Activated effector memory CD4-positive, alpha-beta T cell treated with anti-CD3 and anti-CD28 coated beads, Interleukin-2, amount 50 U/mL, for 16 hours (primary cell): ENCODE results near the gene U2AF1.
"Not testable (repeated sequence)": the region's sequence is repeated elsewhere in the genome, so short reads cannot be mapped to it uniquely, and the experiment has no call there.

ENCODE experiments used
- DNase-seq: peaks from one replicate; pipeline ENCODE4 v3.0.0-alpha.2; 2020

U2AF1 gene

DNA sequence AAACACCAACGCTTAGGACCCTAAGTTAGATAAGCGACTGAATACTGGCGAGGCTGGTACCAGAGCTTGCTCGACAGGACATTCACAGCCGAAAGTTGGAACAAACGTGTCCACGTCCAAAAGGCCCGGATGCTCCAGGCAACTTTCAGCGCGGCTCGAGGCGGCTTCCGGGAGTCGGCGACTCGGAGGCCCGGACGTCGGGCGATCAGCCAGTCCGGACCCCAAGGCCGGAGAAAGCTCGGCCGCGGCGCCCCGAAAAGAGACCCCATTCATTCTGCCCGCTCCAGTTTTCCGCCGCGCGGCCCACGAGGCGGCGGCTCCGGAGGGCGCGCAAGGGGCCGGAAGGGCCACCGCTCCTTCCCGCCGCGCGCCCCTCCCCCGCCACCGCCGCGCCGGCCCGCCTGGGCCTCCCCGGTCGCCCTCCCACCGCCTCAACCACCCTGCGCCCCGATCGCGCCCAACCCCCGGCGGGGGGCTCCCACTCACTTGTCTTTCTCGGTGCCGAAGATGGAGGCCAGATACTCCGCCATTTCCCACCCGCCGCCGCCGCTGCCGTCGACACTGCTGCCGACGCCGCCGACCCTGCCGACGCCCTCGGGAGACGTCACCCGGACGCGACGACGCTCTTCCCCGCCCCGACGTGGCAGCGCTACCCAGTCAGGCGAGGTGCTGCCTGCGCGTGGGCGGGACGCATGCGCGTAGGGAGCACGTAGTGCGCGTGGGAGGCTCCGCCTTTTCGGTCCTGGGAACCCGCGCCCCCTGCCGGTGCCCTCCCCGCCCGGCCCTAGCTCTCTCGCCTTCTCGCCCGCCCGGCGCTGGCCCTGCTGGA, at the start of gene U2AF1:
Gene U2AF1, minus strand, starts transcription at position 606 of the 829 bp plus-strand sequence. Its CDS starts 76 bp downstream, at position 530.
- peak; percentile 92 for DNase-seq

DNA sequence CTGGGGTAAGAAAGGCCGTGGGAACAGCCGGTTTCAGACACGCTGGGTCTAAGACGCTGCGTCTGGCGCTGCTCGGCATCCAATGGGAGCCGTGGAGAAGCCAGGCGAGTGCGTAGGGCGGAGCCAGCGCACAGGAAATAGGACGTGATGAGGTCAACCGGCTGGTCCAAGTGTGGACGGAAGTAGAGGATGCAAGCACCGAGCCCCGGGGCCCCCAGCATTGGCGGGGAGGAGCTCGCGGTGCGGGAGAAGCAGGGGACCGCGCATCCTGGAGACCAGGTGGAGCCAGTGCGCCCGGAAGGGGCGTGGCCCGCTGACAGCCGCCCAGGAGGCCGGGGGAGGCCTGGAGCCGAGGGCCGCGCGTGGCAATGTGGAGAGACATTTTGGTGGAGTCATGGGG, 46.2 kb upstream of the U2AF1 start:
- not testable (repeated sequence) for DNase-seq

- DNase-seq, result not testable (repeated sequence)
These were observed 42.0 kb upstream of the U2AF1 start for GRCh38 chr21:43149344-43149743.

DNA sequence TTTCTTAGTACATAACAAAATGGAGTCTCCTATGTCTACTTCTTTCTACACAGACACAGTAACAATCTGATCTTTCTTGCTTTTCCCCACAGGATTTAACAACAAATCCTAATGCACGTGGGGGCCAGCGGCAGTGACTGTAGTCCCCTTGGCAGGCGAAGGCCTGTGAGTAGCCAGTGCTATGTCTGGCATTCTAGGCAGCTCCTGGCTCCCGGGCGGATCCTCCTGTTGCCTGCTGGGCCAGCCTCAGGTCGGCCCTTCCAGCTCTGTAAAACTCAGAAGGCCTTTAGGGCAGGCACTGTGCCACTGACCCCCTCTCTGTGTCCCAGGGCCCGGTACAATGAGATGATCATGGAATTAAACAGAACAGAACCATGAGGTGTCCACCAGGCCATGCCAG, 40.6 kb upstream of the U2AF1 start:
- not testable (repeated sequence) for DNase-seq

- not testable (repeated sequence) for DNase-seq
These were observed 39.3 kb upstream of the U2AF1 start for GRCh38 chr21:43146637-43147036.

- not testable (repeated sequence) for DNase-seq
These were observed 34.0 kb upstream of the U2AF1 start for GRCh38 chr21:43141407-43141806.

DNA sequence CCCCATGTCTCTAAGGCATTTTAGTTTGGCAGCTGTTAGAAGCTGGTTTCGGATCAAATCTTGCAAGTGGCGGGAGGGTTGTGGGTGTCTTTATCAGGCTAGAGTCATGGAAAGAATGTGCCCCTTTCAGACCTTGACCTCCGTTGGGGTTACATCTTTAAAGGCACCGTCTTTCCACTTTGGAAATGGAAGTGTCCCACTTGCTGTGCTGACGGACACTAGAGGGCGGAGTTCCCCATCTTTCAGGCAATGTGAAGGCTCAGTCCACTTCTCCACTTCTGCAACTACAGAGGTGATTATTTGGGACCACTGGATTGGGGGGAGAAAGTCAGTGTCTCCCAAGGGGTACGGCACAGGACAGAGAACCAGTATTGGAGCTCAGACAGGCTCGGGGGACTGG, 31.6 kb upstream of the U2AF1 start:
- not testable (repeated sequence) for DNase-seq

DNA sequence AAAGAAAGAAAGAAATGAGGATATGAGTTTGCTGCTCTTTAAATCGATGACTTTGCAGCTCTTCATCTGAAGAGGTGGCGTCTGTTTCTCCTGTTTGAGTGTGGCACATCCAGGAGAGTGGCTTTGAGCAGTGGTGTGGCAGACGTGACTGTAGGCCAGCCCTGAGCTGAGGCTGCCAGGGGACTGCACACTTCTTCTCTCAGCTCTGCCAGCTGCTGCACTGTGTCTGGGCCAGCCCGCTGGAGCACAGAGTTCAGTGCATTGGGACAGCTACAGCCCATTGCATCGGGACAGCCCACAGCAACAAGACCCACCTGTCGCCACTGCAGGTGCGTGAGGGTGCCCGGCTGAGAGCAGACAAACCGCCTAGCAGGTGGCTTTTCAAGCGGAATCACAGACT, 27.1 kb upstream of the U2AF1 start:
- not testable (repeated sequence) for DNase-seq

- DNase-seq, result not testable (repeated sequence)
These were observed 22.7 kb upstream of the U2AF1 start for GRCh38 chr21:43130094-43130493.

DNA sequence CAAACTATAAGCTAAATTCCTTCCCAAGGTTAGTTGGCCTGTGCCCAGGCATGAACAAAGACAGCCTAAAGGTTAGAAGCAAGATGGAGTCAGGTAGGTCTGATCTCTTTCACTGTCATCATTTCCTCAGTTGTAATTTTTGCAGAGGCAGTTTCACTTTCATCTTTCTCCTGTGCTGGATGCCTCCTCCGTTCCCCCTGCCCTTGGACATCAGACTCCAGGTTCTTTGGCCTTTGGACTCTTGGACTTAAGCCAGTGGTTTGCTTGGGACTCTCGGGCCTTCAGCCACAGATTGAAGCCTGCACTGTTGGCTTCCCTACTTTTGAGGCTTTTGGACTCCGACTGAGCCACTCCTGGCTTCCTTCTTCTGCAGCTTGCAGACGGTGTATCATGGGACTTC, 8.6 kb upstream of the U2AF1 start:
- DNase-seq, result not testable (repeated sequence)

DNA sequence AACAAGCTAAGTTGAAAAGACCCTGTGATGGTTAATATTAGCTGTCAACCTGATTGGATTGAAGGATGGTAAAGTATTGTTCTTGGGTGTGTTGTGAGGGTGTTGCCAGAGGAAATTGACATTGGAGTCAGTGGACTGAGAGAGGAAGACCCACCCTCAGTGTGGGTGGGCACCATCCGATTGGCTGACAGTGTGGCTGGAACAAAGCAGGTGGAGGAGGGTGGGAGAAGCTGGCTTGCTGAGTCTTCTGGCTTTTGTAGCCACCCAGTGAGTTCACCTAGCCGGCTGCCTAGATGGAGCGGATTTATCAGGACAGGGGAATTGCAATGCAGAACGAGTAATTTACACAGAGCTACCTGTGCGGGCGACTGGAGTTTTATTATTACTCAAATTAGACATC, 7.1 kb upstream of the U2AF1 start:
- not testable (repeated sequence) for DNase-seq

DNA sequence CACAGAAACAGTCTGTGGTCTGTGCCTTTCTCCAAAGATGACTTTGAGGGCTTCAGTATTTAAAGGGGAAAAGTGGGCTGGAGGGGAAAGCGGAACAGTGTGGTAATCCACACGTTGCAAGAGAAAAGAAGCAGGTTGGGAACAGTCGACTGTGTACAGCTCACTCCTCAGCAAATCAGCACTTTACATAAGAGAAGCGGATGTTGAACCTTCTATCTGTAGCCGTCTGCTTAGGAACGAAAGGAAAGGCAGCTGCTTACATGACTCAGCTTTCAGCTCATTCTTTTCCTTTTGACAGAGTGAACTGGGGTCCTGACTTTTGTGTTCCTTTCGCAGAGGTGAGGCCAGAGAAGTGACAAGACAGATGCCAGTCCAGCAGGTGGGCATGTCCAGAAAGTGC, 1.6 kb upstream of the U2AF1 start:
- DNase-seq, result not testable (repeated sequence)

DNA sequence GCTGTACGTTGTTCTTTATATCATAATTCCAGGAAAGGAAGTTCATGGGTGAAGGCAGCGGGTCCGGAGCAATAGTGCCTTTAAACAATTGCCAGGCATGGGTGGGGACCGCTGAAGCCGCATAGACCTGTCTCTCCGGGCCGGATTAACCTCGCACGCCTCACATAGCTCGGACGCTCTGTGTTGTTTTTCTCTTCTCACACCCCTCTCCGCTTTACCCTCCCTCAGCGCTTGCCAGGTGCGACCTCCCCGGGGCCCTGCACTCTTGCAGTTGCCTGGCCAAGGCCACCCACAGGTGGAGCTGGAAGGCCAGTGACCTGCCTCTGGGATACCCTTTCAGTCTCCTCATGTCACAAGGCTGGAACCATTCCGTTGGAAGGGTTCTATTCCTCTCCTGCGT, 807 bp upstream of the U2AF1 start:
- not testable (repeated sequence) for DNase-seq

GRCh38 chr21:43107794-43108137, 396 bp upstream of the U2AF1 start:
- DNase-seq, result not testable (repeated sequence)

- DNase-seq, result not testable (repeated sequence)
These were observed 2.7 kb downstream of the U2AF1 start for GRCh38 chr21:43104642-43105041.

GRCh38 chr21:43102281-43102680, 5.1 kb downstream of the U2AF1 start:
- not testable (repeated sequence) for DNase-seq

DNA sequence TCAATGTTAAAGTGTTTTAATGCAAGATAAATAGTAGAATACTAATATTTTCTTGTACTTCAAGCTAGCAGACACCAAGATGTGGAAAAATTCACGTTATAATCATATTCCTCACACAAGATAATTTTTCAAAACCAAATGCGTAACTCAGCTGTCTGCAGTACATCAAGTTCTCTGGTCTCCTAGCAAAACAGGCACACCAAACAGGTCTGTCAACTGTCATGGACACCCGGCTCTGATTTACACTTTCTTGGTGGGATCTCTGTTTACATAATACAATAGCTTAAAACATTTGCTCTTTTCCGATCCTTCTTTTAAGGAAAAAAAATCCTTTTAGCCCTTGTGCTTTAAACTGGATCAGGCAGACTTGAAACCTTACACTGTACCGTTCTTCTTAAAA, 5.7 kb downstream of the U2AF1 start:
- DNase-seq, result not testable (repeated sequence)

GRCh38 chr21:43101000-43101399, 6.4 kb downstream of the U2AF1 start:
- not testable (repeated sequence) for DNase-seq

- peak; percentile 37 for DNase-seq
These were observed 15.3 kb downstream of the U2AF1 start for GRCh38 chr21:43091979-43092614.

DNA sequence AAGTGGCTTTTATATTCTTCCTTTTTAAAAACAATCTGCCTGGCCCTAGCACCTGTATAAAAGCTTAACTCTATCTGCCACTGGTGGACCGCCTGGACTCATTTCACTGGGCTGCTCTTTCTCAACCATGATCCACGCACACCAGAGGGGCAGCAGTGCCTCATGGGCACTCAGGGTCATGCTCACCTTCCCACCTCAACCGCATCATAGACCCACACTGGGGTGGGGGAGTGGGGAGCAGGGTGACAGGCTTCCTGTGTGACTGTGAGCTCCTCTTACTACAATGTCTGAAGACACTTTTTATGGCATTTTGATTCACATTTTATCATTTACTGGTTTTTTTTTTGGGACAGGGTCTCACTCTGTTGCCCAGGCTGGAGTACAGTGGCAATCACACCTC, 16.4 kb downstream of the U2AF1 start:
- peak; percentile 36 for DNase-seq

DNA sequence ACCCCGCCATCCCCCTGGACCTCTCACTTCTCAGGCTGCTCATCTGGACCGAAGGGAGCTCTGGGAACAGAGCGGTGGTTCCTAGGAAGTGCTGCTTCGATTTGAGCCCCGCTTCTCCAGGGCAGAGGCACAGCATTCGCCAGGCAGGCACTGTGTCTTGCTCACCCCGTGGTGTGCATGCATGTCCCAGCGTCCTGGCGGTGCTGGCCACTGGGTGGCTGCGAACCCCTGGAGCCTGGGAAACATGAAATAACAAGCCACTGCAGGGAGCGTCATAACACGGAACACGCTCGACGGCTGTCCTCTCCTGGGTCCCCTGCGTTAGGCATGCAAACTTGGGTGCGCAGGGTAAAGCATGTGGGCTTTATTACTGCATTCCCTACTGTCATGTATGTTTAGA, 17.9 kb downstream of the U2AF1 start:
- not testable (repeated sequence) for DNase-seq

GRCh38 chr21:43082587-43083300, 24.6 kb downstream of the U2AF1 start:
- not testable (repeated sequence) for DNase-seq

DNA sequence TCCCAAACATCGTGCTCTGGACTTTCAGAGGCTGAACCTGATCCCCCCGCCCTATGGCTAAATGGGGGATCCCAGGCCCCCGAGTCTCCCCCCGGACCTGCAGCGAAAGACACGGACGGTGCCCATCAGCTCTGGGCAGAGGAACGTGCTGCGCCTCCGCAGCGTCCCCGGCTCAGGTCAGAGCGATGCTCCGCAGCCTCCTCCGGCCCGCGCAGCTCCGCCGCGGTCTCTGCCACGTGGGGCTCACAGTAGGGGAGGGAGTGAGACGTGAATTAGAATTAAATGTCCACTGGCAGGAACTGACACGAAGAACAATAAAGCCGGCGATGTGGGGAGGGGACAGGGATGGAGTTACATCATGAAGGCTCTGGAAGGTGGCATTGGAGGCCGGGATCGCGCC, 30.7 kb downstream of the U2AF1 start:
- not testable (repeated sequence) for DNase-seq
